Measurements from ENCODE around the gene KNTC1. TPM values are rescaled to one million over a fixed set of nuclear protein-coding genes. Genes with fewer than 3 reads are reported as not detected.
A peak's percentile ranks its signal among the peaks of the same experiment; 100 is the strongest.

Gene KNTC1
- total RNA-seq, 1 donor from 2014 or later = 8.4 TPM

DNA sequence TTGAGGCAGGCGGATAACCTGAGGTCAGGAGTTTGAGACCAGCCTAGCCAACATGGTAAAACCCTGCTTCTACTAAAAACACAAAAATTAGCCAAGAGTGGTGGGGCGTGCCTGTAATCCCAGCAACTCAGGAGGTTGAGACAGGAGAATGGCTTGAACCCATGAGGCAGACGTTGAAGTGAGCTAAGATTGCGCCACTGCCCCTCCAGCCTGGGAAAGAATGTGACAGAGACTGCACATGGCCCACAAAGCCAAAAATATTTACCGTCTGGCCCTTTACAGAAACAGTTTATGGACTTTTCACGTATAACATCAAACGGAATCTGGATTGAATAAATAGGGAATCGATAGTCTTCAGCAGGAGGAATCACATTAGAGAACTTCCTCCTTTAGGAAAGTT lies 3.8 kb upstream of the KNTC1 start:
- TF ChIP-seq, protein P1, sequence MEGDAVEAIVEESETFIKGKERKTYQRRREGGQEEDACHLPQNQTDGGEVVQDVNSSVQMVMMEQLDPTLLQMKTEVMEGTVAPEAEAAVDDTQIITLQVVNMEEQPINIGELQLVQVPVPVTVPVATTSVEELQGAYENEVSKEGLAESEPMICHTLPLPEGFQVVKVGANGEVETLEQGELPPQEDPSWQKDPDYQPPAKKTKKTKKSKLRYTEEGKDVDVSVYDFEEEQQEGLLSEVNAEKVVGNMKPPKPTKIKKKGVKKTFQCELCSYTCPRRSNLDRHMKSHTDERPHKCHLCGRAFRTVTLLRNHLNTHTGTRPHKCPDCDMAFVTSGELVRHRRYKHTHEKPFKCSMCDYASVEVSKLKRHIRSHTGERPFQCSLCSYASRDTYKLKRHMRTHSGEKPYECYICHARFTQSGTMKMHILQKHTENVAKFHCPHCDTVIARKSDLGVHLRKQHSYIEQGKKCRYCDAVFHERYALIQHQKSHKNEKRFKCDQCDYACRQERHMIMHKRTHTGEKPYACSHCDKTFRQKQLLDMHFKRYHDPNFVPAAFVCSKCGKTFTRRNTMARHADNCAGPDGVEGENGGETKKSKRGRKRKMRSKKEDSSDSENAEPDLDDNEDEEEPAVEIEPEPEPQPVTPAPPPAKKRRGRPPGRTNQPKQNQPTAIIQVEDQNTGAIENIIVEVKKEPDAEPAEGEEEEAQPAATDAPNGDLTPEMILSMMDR (IDR thresholded peaks at IDR 0.05) = no peak
- peaks cover 56% of the 10 kb centered on the region for H3K36me3 ChIP-seq

DNA sequence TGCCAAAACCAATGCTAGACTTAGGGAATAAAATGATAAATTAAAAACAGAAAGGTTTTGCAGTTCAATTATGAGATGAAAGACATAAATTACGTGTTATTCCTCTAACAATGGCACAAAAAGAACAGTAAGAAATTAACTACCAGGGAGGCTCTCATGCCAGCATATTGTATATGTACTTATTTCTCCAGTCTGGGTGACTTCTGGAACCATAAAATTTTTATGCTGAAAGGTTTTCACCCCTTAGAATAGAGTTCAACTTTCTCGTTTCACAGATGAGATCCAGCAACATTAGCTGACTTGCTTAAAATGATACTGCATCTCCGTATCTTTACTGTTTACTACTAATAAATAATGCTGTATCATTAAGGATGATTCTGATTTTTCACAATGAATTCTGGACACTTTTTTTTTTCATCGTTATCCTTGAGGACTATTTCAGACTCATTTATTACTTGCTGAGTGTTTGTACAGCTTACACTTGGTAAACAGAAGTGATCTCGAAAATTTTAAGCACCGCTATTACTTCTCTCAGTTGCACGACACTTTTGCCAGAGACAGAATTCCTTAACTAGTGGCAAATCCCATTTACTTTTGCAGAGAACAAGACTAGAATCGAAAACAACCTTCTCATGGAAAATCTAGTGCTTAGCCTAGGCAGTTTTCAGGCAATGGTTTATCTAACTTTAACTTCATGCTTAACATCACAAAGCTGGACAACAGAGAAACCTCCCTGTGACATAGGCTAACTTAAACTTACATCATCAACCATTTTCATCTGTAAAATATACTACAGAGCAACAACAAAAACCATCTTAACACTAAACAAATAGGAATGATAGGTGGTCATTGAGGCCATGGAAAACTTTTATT lies 3.0 kb upstream of the KNTC1 start:
- intact Hi-C loops (cut with DNase I) = no loop called here
- Histone ChIP-seq H3K36me3 (peaks cover 48% of the 10 kb centered on the region), H3K4me3 (peak overlapping the region; percentile 58), H3K27ac (no peak overlapping the region), H3K27me3 (no peaks in the 10 kb centered on the region), H3K9me3 (no peaks in the 10 kb centered on the region), H3K4me1 (peaks cover 43% of the 10 kb centered on the region)
- TF ChIP-seq, protein P1 (IDR thresholded peaks at IDR 0.05) = no peak
- DNase-seq (no peak), ATAC-seq (no peak)

More for the DNA sequence above, 3.8 kb upstream of the KNTC1 start:
- ATAC-seq (no peak), DNase-seq (no peak)
- H3K4me1 ChIP-seq = peaks cover 43% of the 10 kb centered on the region
- no peaks in the 10 kb centered on the region for H3K9me3 ChIP-seq
- no peak overlapping the region for H3K27ac ChIP-seq
- intact Hi-C loops (cut with DNase I) = no loop called here
- H3K4me3 ChIP-seq = peak overlapping the region; percentile 58
- H3K27me3 ChIP-seq = no peaks in the 10 kb centered on the region

DNA sequence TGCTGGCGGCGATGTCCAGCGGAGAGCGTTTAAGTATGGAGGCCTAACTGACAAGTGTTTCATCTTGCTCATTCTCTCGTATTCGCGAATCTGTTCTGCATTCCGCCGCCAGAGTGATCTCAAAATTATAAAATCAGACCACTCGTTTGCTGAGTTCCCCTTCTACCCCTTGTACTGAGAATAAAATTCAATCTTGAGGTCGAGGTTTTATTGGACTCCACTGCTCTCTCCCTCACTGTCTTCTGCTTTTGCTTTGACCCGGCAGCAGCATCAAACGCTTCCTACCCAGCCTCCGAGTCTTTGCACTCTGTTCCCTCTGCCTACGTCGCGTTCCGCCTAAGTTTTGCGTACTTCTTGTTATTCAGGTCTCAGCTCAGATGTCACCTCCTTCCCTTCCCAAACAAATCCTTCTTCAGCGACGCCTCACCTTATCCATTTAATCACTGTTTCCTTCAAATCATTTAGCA lies 462 bp downstream of the KNTC1 start:
- no peak for ATAC-seq
- peak overlapping the region; percentile 31 for H3K27ac ChIP-seq
- intact Hi-C loops (cut with DNase I) = no loop called here
- H3K36me3 ChIP-seq = peaks cover 17% of the 10 kb centered on the region
- TF ChIP-seq, protein P1 (IDR thresholded peaks at IDR 0.05) = no peak
- H3K9me3 ChIP-seq = no peaks in the 10 kb centered on the region
- DNase-seq = no peak
- peak overlapping the region; percentile 79 for H3K4me3 ChIP-seq
- H3K4me1 ChIP-seq = peaks cover 31% of the 10 kb centered on the region
- H3K27me3 ChIP-seq = no peaks in the 10 kb centered on the region

DNA sequence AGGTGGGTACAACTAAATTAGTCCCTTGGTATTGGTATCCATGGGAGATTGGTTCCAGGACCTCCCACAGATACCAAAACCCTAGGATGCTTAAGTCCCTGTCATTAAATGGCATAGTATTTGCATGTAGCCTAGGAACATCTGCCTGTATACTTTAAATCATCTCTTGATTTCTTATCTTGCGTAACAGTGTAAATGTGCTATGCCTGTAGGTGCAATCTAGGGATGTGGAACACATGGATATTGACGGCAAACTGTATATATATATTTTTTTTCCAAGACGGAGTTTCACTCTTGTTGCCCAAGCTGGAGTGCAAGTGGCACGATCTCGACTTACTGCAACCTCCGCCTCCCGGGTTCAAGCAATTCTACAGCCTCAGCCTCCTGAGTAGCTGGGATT lies 1.5 kb downstream of the KNTC1 start:
- Histone ChIP-seq H3K9me3 (no peaks in the 10 kb centered on the region), H3K36me3 (peaks cover 12% of the 10 kb centered on the region), H3K4me1 (peaks cover 20% of the 10 kb centered on the region), H3K27ac (no peak overlapping the region), H3K27me3 (no peaks in the 10 kb centered on the region), H3K4me3 (no peak overlapping the region)
- intact Hi-C loops (cut with DNase I) = no loop called here
- TF ChIP-seq, protein P1 (IDR thresholded peaks at IDR 0.05) = no peak
- no peak for DNase-seq
- ATAC-seq = no peak

DNA sequence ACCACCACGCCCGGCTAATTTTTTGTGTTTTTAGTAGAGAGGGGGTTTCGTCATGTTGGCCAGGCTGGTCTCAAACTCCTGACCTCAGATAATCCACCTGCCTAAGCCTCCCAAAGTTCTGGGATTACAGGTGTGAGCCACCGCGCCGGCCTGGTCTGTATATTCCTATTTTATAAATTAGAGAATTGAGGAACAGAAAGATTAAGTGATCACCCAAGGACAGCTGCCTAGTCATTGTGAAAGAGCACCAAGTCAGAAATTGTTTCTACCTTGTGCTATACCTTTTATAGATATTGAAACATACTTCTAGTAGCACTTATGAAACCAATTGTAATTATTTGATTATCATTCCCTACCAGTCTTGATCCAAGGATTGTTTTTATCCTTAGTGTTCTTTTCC lies 1.9 kb downstream of the KNTC1 start:
- ATAC-seq (no peak), DNase-seq (no peak)
- H3K36me3 ChIP-seq = peaks cover 11% of the 10 kb centered on the region
- TF ChIP-seq, protein P1 (IDR thresholded peaks at IDR 0.05) = no peak
- H3K4me3 ChIP-seq = no peak overlapping the region
- intact Hi-C loops (cut with DNase I) = no loop called here
- no peaks in the 10 kb centered on the region for H3K27me3 ChIP-seq
- no peaks in the 10 kb centered on the region for H3K9me3 ChIP-seq
- H3K27ac ChIP-seq = no peak overlapping the region
- peaks cover 16% of the 10 kb centered on the region for H3K4me1 ChIP-seq
